RWPE2 (cell line): Measurements from ENCODE around the gene AUNIP.

Source experiments
- ATAC-seq: fragments of 200-7000 bp; cut with Tn5 transposase; 3 replicates; pipeline ENCODE4 v1.9.1; 2021; ENCODE audit warnings: low read depth
- DNase-seq: peaks from one replicate; pipeline ENCODE4 v3.0.0-alpha.2; 2020; ENCODE audit warnings: low spot score
- H3K27ac ChIP-seq: fragments of 450-650 bp; 2 replicates; pipeline ENCODE4 v1.5.1; 2017; ENCODE audit warnings: mild to moderate bottlenecking; ENCODE audit not compliant: poor library complexity, severe bottlenecking
- H3K27me3 ChIP-seq: fragments of 250-450 bp; sonication (Bioruptor Pico); 2 replicates; pipeline ENCODE4 v1.5.1; 2021; ENCODE audit warnings: mild to moderate bottlenecking, moderate library complexity; ENCODE audit not compliant: insufficient read depth, poor library complexity, severe bottlenecking
- H3K36me3 ChIP-seq: fragments of 250-450 bp; sonication (Bioruptor Pico); 2 replicates; pipeline ENCODE4 v1.5.1; 2020; ENCODE audit warnings: low read depth, mild to moderate bottlenecking, moderate library complexity
- H3K4me1 ChIP-seq: fragments of 250-450 bp; sonication (Bioruptor Pico); 2 replicates; pipeline ENCODE4 v1.5.1; 2021; ENCODE audit warnings: mild to moderate bottlenecking, moderate library complexity; ENCODE audit not compliant: insufficient read depth, poor library complexity, severe bottlenecking
- H3K4me3 ChIP-seq: fragments of 250-450 bp; sonication (Bioruptor Pico); 2 replicates; pipeline ENCODE4 v1.5.1; 2021; ENCODE audit warnings: mild to moderate bottlenecking, moderate library complexity; ENCODE audit not compliant: severe bottlenecking
- H3K9me3 ChIP-seq: fragments of 250-450 bp; sonication (Bioruptor Pico); 2 replicates; pipeline ENCODE4 v1.5.1; 2021; ENCODE audit warnings: mild to moderate bottlenecking, moderate library complexity; ENCODE audit not compliant: severe bottlenecking
- TF ChIP-seq, protein P1 (sequence below): fragments of 450-650 bp; IDR thresholded peaks from one replicate; pipeline ENCODE4 v1.5.1; 2017; ENCODE audit warnings: mild to moderate bottlenecking, moderate library complexity; ENCODE audit not compliant: poor library complexity, severe bottlenecking

AUNIP gene

DNA sequence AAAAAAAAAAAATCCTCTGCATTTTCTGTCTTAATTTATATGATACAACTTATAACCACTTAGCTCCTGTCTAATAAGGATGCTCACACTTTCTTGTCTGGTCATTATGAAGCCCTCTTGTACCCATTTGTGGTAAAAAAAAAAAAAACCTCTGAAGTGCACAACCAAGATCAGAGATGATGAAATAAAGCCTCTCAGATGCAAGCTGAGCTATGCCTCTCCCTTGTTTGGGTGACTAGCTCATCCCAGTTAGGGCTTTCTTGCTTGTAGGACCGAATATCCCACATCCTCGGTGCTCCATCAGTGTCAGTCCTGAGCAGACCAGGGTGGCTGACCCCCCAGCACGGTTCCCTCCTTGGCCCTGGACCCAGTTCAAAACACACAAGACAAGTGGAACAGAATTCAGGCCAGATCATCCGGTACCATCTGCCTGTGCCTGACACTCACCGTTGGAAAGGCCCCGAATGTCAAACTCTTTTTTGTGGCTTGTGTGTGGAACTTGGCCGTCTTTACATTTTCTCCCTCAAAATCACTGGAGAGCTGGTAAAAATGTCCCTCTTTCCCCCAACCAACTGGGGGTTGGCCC is 65.6 kb downstream of the AUNIP start:
- no peak overlapping the region for H3K27ac ChIP-seq
- TF ChIP-seq, protein P1, sequence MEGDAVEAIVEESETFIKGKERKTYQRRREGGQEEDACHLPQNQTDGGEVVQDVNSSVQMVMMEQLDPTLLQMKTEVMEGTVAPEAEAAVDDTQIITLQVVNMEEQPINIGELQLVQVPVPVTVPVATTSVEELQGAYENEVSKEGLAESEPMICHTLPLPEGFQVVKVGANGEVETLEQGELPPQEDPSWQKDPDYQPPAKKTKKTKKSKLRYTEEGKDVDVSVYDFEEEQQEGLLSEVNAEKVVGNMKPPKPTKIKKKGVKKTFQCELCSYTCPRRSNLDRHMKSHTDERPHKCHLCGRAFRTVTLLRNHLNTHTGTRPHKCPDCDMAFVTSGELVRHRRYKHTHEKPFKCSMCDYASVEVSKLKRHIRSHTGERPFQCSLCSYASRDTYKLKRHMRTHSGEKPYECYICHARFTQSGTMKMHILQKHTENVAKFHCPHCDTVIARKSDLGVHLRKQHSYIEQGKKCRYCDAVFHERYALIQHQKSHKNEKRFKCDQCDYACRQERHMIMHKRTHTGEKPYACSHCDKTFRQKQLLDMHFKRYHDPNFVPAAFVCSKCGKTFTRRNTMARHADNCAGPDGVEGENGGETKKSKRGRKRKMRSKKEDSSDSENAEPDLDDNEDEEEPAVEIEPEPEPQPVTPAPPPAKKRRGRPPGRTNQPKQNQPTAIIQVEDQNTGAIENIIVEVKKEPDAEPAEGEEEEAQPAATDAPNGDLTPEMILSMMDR: no peak
- H3K36me3 ChIP-seq: no peaks in the 10 kb centered on the region
- no peaks in the 10 kb centered on the region for H3K9me3 ChIP-seq
- no peaks in the 10 kb centered on the region for H3K27me3 ChIP-seq
- no peak overlapping the region for H3K4me3 ChIP-seq
- no peaks in the 10 kb centered on the region for H3K4me1 ChIP-seq
- DNase-seq: no peak
- ATAC-seq: no peak

DNA sequence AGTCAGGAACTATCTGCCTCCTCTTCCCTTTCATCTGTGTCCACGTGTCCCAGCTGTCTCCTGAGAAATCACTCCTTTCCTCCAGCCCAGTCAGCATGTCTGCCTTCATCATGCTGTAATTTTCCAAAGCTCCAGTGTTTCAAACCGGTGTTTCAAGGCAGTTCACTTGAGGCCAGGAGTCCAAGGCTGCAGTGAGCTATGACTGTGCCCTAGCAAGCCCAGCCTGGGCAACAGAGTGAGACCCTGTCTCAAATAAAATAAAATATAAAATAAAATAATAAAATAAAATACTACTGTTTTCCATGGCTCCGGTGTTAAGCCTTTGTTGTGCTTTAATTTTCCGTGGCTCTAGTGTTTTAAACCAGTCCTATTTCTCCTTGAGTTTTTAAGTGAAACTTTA is 67.1 kb downstream of the AUNIP start:
- Histone ChIP-seq H3K9me3 (no peaks in the 10 kb centered on the region), H3K27ac (no peak overlapping the region), H3K4me3 (no peak overlapping the region), H3K27me3 (no peaks in the 10 kb centered on the region), H3K36me3 (no peaks in the 10 kb centered on the region), H3K4me1 (no peaks in the 10 kb centered on the region)
- no peak for ATAC-seq
- TF ChIP-seq, protein P1: no peak
- no peak for DNase-seq

DNA sequence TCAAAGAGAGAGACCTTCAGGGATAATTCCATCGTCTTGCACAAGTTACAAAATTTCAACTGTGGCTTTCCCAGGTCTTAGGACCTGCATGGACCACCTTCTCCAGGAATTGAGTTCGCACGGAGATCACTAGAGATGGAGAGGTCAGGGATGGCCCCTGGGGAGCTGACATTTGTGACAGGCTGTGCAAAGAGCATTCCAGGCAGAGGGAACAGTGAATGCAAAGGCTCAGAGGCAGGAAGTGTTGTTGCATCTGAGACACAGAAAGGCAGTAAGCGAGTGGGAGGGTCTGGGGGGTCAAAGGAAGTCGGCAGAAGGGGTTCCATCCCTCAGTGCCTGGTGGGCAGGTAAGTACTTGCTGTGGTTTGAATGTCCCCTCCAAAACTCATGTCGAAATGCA is 68.8 kb downstream of the AUNIP start:
- TF ChIP-seq, protein P1: no peak
- Histone ChIP-seq H3K27ac (no peak overlapping the region), H3K4me1 (no peaks in the 10 kb centered on the region), H3K36me3 (no peaks in the 10 kb centered on the region), H3K9me3 (no peaks in the 10 kb centered on the region), H3K4me3 (no peak overlapping the region), H3K27me3 (no peaks in the 10 kb centered on the region)
- DNase-seq: no peak
- ATAC-seq: no peak

DNA sequence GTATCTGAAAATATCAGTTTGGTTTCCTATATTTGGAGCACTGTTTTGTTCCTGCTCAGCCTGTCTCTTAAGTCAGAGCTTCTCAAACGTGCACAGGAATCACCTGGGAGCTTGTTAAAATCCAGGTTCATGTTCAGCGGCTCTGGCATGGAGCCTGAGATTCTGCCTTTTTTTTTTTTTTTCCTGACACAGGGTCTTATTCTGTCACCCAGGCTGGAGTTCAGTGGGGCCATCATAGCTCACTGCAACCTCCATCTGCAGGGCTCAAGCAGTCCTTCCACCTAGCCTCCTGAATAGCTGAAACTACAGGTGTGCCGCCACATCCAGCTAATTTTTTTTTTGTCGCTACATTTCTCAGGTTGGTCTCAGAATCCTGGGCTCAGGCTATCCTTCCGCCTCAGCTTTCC is 71.5 kb downstream of the AUNIP start:
- ATAC-seq (no peak), DNase-seq (no peak)
- Histone ChIP-seq H3K4me1 (no peaks in the 10 kb centered on the region), H3K4me3 (no peak overlapping the region), H3K36me3 (no peaks in the 10 kb centered on the region), H3K27ac (no peak overlapping the region), H3K27me3 (no peaks in the 10 kb centered on the region), H3K9me3 (no peaks in the 10 kb centered on the region)
- TF ChIP-seq, protein P1: no peak

DNA sequence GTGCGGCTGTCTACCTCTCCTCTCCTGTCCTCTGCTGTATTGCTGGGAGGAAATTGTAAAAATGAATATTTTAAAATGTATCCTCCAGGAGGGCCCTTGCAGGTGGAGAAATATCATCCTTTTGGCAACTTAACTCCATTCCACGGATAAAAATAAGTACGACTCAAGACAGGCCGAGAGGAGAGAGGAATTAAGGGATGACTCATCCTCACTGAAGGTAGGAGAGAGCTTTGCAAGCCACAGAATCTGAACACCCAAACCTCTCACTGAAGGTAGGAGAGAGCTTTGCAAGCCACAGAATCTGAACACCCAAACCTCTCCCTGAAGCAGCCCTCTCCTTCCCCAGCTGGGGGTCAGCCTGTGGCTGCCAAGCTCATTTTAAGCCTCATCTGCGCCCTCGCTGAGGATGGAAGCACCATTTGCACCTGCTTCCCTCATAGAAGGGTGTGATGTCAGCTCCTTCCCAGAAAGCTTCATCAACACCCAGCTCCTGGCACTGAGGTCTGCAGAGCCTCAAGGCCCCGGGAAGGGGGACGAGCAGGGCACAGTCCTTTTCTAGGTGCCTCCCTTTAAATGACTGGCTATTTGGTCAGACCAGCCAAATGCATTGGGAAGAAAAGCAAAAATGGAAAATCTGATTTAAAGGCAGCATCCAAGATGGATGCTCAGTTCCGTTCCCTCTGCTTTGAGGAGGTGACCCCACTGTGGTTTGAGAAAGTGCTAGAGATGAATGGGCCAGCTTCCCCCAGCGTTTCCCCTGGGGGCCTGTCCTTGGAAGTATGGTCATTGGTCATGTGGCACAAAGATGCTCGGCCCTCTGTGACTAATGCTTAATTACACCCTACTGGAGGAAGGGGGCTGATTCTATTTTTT is 72.1 kb downstream of the AUNIP start:
- ATAC-seq: peak; percentile 48; the same call in 1 of the 3 replicates
- Histone ChIP-seq H3K36me3 (no peaks in the 10 kb centered on the region), H3K4me3 (no peak overlapping the region), H3K27ac (no peak overlapping the region), H3K9me3 (no peaks in the 10 kb centered on the region), H3K27me3 (no peaks in the 10 kb centered on the region), H3K4me1 (no peaks in the 10 kb centered on the region)
- DNase-seq: no peak
- TF ChIP-seq, protein P1: no peak
